Measurements from ENCODE around the gene FAM32A. TPM values are rescaled to one million over a fixed set of nuclear protein-coding genes. Genes with fewer than 3 reads are reported as not detected.

FAM32A gene
- total RNA-seq, 2 donors from 2014 or later: 74.8 to 75.5 TPM

DNA sequence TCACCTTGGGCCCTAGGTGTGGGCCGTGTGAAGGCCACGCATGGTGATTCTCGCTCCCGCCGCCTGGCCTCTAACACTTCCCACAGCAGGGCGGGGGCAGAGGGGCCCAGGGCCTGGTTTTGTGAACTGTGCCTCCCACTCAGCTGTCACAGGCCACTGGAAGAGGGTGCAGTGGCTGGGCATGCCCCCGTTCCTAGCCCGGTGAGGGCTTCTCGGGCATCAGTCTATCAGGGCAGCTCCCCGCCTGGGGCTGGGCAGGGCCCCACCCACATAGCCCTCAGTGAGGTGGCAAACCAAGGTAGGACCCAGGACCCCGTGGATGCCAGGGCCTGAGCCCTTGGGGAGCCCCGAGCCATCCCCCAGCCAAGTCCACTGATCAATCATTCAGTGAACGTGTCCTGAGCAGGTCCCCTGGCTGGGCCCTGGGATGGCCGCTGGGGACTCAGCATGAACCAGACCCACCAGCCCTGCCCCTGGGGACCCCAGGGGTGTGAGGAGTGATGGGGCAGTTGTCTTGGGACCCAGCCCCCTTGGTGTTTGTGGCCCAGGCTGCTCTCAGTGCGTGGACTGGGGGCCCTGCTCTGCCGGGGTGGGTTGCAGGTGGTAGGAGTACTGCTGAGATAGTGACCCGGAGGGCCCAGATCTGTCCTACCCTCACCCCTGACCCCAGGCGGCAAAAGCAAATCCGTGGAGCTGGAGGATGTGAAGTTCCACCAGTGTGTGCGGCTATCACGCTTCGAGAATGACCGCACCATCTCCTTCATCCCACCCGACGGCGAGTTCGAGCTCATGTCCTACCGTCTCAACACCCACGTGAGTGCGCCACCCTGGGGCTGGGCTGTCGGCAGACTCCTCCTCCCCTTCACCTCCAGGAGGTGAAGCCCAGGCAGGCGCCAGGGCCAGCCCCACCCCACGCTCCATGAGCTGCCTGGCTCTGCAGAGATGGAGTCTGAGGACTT, 41.9 kb downstream of the FAM32A start:
- Histone ChIP-seq H3K36me3 (peaks cover 87% of the 10 kb centered on the region), H3K27ac (no peak overlapping the region), H3K27me3 (replicated peaks; ENCODE audit: insufficient read depth) (no peaks in the 10 kb centered on the region), H3K4me1 (ENCODE audit: control insufficient read depth in 1 of 2, low read depth in 2 of 2) (no peaks in the 10 kb centered on the region), H3K4me3 (no peak overlapping the region), H3K9me3 (no peaks in the 10 kb centered on the region)
- ATAC-seq (ENCODE audit: insufficient number of reproducible peaks, low FRiP score, low read depth) (no peak), DNase-seq (ENCODE audit: low spot score) (no peak)
- TF ChIP-seq, protein P1, sequence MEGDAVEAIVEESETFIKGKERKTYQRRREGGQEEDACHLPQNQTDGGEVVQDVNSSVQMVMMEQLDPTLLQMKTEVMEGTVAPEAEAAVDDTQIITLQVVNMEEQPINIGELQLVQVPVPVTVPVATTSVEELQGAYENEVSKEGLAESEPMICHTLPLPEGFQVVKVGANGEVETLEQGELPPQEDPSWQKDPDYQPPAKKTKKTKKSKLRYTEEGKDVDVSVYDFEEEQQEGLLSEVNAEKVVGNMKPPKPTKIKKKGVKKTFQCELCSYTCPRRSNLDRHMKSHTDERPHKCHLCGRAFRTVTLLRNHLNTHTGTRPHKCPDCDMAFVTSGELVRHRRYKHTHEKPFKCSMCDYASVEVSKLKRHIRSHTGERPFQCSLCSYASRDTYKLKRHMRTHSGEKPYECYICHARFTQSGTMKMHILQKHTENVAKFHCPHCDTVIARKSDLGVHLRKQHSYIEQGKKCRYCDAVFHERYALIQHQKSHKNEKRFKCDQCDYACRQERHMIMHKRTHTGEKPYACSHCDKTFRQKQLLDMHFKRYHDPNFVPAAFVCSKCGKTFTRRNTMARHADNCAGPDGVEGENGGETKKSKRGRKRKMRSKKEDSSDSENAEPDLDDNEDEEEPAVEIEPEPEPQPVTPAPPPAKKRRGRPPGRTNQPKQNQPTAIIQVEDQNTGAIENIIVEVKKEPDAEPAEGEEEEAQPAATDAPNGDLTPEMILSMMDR (IDR thresholded peaks at IDR 0.05): no peak

DNA sequence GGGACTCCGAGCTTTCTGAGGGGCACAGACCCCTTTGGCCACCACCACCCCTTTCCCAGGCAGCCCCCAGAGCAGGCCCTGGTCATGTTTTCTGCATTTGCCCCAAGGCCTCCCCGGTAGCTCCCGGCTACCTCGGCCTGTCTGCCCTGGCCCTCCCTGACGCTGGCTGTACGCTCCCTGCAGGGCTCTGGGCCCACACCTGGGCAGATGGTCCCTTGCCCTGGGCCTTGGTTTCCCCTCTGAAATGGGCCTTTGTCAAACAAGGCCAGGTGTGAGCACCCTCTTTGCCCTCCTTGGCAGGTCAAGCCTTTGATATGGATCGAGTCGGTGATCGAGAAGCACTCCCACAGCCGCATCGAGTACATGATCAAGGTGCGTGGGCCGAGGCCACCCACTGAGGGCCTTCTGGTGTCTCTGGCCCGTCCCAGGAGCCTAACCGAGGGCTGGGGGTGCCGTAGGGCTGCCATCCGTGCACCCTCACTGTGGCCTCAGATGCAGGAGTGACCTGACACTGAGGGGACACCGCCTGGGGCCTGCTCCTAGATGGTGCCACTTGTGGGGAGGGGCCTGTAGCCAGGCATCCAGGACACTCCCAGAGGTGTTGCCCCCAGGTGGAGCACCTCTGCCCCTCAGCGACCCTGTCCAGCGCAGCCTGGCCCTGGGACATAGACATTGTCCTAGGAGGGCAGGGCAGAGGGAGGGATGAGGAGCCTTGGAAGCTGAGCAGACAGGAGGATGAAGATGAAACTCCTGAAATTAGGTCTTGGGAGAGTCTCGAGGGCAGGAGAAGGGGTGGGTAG, 42.8 kb downstream of the FAM32A start:
- no peaks in the 10 kb centered on the region for H3K27me3 ChIP-seq (replicated peaks; ENCODE audit: insufficient read depth)
- no peak overlapping the region for H3K27ac ChIP-seq
- TF ChIP-seq, protein P1 (IDR thresholded peaks at IDR 0.05): no peak
- no peaks in the 10 kb centered on the region for H3K9me3 ChIP-seq
- peaks cover 86% of the 10 kb centered on the region for H3K36me3 ChIP-seq
- H3K4me3 ChIP-seq: no peak overlapping the region
- ATAC-seq (ENCODE audit: insufficient number of reproducible peaks, low FRiP score, low read depth): no peak
- no peak for DNase-seq (ENCODE audit: low spot score)
- no peaks in the 10 kb centered on the region for H3K4me1 ChIP-seq (ENCODE audit: control insufficient read depth in 1 of 2, low read depth in 2 of 2)

DNA sequence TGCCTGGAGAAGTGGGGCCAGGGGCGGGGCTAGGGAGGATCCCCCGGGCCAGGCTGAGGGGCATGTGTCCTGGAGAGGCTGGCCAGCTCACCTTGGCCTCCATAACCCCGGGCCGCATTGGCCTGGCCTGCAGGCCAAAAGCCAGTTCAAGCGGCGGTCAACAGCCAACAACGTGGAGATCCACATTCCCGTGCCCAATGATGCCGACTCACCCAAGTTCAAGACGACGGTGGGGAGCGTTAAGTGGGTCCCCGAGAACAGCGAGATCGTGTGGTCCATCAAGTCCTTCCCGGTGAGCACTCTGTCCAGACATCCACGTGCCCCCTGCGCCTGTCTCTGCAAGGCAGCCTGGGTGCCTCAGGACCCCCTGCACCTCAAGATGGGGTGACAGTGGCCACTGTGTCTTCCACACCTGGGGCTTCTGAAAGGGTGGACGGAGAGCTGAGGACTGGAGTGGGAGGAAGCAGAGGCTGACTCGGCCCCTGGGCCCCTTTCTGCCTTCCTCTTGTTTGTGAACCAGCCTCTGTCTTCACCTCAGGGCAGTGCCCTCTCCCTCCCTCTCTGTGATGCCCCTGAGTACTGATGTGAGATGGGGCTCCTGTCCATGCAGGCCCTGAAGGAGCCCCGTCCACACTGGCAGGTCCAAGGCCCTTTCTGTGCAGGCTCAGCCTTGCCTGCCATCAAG, 43.6 kb downstream of the FAM32A start:
- Histone ChIP-seq H3K27ac (no peak overlapping the region), H3K27me3 (replicated peaks; ENCODE audit: insufficient read depth) (no peaks in the 10 kb centered on the region), H3K4me1 (ENCODE audit: control insufficient read depth in 1 of 2, low read depth in 2 of 2) (no peaks in the 10 kb centered on the region), H3K9me3 (no peaks in the 10 kb centered on the region), H3K4me3 (no peak overlapping the region), H3K36me3 (peaks cover 89% of the 10 kb centered on the region)
- DNase-seq (ENCODE audit: low spot score): no peak
- TF ChIP-seq, protein P1 (IDR thresholded peaks at IDR 0.05): no peak
- ATAC-seq (ENCODE audit: insufficient number of reproducible peaks, low FRiP score, low read depth): no peak

DNA sequence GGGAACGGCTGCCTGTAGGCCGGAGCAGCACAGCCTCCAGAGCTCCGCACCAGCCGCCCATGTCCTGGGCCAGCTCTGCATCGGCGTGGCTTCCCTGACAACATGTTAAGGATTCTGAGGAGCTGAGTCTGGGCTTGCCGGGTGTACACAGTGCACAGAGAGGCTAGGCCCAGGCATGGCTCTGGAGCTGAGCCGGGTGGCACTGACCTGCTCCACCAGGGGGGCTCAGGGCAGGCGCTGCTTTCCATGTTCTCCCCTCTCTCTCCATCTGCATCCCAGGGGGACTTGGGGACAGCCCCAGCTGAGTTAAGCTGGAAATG, 44.1 kb downstream of the FAM32A start:
- TF ChIP-seq, protein P1 (IDR thresholded peaks at IDR 0.05): no peak

DNA sequence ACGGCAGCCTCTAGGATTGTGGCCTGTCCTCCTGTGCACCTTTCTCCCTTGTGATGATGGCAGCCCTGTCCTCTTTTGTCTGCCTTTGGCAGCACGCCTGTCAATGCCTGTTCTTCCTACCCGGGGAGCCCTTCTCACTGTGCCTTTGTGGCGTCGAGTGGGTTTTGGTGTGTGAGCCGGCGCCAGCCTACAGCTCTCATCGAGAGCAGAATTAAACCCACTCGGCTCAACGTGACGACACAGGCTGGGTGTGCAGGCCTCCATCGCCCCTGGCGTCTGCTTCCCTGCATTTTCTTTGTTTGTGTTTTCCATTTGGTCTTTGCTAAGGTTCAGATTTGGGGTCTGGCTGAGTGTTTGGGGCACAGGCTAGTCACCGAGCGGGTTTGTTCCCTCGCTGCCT, 46.9 kb downstream of the FAM32A start:
- Histone ChIP-seq H3K9me3 (no peaks in the 10 kb centered on the region), H3K4me1 (ENCODE audit: control insufficient read depth in 1 of 2, low read depth in 2 of 2) (no peaks in the 10 kb centered on the region), H3K36me3 (peaks cover 82% of the 10 kb centered on the region), H3K27me3 (replicated peaks; ENCODE audit: insufficient read depth) (no peaks in the 10 kb centered on the region), H3K4me3 (no peak overlapping the region), H3K27ac (no peak overlapping the region)
- DNase-seq (ENCODE audit: low spot score): no peak
- TF ChIP-seq, protein P1 (IDR thresholded peaks at IDR 0.05): no peak
- no peak for ATAC-seq (ENCODE audit: insufficient number of reproducible peaks, low FRiP score, low read depth)

More for the DNA sequence above, 44.1 kb downstream of the FAM32A start:
- H3K27me3 ChIP-seq (replicated peaks; ENCODE audit: insufficient read depth): no peaks in the 10 kb centered on the region
- peaks cover 88% of the 10 kb centered on the region for H3K36me3 ChIP-seq
- no peak overlapping the region for H3K4me3 ChIP-seq
- H3K9me3 ChIP-seq: no peaks in the 10 kb centered on the region
- no peak overlapping the region for H3K27ac ChIP-seq
- no peak for DNase-seq (ENCODE audit: low spot score)
- H3K4me1 ChIP-seq (ENCODE audit: control insufficient read depth in 1 of 2, low read depth in 2 of 2): no peaks in the 10 kb centered on the region
- ATAC-seq (ENCODE audit: insufficient number of reproducible peaks, low FRiP score, low read depth): no peak

Data from thoracic aorta (tissue), 2 donors.